ENCODE results near the gene C1orf21.
A peak's percentile ranks its signal among the peaks of the same experiment; 100 is the strongest.

Gene C1orf21

DNA sequence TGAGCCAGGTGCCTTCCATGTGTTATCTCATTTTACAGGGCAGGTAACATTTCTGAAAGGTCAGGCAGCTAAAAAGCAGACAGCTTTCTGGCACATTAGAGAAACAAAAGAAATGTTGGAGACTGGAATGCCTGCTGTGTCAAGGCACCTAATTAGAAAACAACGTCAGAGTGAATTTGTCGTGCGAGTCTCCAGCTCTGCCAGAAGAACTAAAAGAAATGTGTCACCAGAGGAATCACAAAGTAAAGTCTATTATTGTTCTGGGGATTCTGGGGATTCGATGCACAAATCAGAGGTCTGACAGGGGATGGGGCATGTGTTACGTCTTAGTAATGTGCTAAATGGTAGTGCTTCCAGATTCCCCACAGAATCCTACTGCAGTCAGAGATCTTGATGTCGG lies 278.5 kb downstream of the C1orf21 start:
- DNase-seq: no peak

- no peak for DNase-seq
These were observed 282.6 kb downstream of the C1orf21 start for GRCh38 chr1:184669391-184669790.

- peak in 1 of 3 experiments; percentile 36 for DNase-seq
These were observed 285.3 kb downstream of the C1orf21 start for GRCh38 chr1:184672013-184672726.

- no peak for DNase-seq
These were observed 286.5 kb downstream of the C1orf21 start for GRCh38 chr1:184673305-184673704.

DNA sequence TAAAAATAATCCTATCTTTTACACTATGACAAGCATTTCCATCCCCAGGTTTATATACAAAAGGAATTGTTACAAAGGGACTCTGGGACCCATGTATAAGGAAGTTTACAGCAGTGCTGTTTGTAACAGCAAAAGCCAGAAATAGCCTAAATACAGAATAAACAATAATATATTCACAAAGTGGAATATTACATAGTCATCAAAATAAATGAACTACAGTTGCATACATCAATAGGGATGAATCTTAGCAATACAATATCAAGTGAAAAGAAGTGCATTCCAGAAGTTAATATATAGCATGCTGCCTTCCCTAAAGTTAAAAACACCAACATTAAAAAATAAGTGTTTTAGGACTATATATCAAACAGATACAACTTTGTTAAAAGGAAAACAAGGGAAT lies 290.5 kb downstream of the C1orf21 start:
- DNase-seq: no peak
